GM21390 (cell line): ENCODE measurements around the gene WDR55.
A peak's percentile ranks its signal among the peaks of the same experiment; 100 is the strongest.
"Not testable (repeated sequence)": the region's sequence is repeated elsewhere in the genome, so short reads cannot be mapped to it uniquely, and the experiment has no call there.

Experiments
- ATAC-seq: cut with Tn5 transposase; IDR thresholded peaks from one replicate; pipeline ENCODE4 v1.9.1; 2021; ENCODE audit not compliant: unreplicated experiment

WDR55 gene

GRCh38 chr5:140647042-140647419 is 17.7 kb upstream of the WDR55 start:
- ATAC-seq, result no peak

GRCh38 chr5:140658870-140659269 is 5.8 kb upstream of the WDR55 start:
- no peak for ATAC-seq

GRCh38 chr5:140660371-140660770 is 4.3 kb upstream of the WDR55 start:
- not testable (repeated sequence) for ATAC-seq

DNA sequence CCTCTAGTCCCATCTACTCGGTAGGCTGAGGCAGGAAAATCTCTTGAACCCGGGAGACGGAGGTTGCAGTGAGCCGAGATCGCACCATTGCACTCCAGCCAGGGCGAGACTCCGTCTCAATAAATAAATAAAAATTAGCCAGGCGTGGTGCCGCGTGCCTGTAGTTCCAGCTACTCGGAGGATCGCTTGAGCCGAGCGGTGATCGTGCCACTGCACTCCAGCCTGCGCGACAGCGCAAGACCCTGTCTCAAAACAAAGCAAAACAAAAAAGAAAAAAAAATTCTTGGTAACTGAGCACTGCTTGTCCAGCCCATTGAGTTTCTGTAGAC is 710 bp upstream of the WDR55 start:
- ATAC-seq, result peak; percentile 0

DNA sequence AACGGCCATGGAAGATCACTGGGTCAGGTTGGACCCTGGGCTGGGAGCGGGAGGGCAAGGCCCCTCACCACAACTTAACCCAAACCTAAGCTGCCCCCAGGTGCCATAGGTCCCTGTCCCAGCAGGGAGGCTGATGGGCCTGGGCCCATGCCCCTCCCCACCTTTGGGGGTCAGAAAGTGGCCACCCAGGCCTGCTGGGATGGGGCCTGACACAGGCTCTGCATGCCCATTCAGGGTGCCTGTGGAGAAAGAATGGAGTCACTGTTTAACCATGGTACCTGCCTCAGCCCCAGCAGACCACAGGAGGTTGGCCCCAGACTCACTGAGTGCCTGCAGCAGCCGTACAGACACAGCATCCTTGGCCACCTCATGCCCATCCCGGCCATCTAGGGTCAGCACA is 6.3 kb downstream of the WDR55 start:
- not testable (repeated sequence) for ATAC-seq

DNA sequence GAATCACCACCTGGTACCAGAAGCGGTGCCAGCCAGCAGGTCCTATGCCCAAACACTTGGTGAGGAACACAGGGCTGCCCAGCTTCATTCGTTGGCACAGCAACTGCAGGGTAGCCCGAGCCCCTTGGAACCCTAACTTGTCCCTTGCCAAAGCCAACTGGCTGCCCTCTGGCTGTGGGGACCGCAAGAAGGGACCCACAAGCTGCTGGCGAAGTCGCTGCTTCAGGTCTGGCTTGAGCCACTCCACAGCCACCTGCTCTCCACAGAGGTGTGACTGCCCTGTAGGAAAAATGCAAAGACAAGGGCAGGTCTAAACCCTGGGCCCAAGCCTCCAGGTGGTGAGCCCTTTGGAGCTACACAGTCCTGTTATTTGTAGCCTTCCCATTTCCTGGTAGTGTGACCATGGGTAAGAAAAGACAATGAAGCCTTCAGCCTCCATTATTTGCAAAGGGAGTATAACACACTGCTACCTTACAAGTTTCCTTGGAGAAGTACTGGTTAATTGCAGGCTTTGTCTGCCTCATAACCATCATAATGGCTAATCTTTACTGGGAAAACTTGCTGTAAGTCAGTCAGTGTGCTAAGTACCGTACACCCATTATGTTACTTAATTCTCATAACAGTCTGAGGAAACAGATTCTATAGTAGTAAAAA is 6.9 kb downstream of the WDR55 start:
- no peak for ATAC-seq

DNA sequence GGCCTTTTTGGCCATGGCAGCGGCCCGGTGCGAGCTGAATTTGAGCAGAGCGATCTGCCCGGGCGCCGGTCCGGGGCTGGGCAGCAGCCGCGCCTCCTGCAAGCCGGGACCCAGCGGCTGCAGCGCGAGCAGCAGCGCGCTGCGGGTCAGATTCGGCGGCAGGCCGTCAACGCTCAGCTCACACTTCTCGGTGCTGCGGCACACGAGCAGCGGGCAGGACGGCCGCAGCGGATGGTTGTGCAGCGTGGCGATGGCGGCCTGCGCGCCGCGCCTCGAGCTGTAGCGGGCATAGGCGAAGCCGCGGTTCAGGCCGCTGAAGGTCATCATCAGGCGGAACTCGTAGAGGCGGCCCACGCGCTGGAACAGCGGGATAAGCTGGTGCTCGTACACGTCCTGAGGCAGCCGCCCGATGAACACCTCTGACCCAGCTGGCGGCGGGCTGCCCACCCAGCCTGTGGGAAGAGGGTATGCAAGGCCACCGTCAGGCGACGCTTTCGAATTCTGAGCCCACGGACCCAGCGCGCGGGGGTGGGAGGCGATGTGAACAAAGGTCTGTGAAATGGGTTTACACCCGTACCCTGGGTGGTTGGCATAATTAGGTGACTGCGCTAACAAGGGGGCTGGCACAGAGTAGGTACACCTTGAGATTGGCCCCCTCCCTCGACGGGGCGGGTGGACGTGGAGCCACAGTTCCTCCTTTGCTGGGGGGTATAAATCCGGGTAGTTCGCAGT is 7.9 kb downstream of the WDR55 start:
- no peak for ATAC-seq

- no peak for ATAC-seq
Measured at GRCh38 chr5:140673187-140673976, 8.7 kb downstream of the WDR55 start, which contains the start of gene DND1. Gene DND1, minus strand, starts transcription at chr5:140673576. Its CDS starts 34 bp downstream, at chr5:140673542.

GRCh38 chr5:140674211-140674610 is 9.5 kb downstream of the WDR55 start:
- no peak for ATAC-seq

- no peak for ATAC-seq
Measured at GRCh38 chr5:140674629-140675028, 9.9 kb downstream of the WDR55 start.

GRCh38 chr5:140677947-140678346 is 13.2 kb downstream of the WDR55 start:
- ATAC-seq, result peak; percentile 80

- no peak for ATAC-seq
Measured at GRCh38 chr5:140678993-140679392, 14.3 kb downstream of the WDR55 start.

DNA sequence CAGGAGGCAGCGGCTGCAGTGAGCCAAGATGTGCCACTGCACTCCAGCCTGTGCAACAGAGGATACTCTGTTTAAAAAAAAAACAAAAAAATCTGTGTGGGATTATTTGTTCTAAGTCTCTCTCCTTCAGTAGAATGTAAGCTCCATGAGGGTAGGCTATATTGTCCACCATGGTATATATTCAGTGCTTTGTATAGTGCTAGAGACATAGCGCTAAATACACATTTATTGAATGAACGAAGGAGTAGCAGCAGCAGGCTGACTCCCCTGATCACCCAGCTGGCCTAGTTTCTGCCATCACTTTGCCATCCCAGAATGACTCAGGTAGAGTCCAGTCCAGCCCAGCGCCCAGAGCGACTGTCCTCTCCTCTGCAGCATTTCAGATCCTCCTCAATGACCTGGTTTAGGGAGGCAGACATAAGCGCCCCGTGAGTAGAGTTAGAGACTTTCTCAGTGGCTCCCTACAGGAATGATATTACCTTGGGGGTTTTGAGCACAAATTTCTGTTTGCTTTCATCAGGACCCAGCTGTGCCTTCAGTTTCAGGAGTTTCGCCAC is 25.8 kb downstream of the WDR55 start:
- no peak for ATAC-seq

- peak; percentile 97 for ATAC-seq
Measured at GRCh38 chr5:140690941-140691924, 26.5 kb downstream of the WDR55 start, which contains the start of the genes HARS1 and HARS2. Gene HARS1, minus strand, starts transcription at chr5:140691370. Its CDS starts 66 bp downstream, at chr5:140691304. Gene HARS2, plus strand, starts transcription at chr5:140691455. Its CDS starts 194 bp downstream, at chr5:140691649.

GRCh38 chr5:140694276-140694675 is 29.6 kb downstream of the WDR55 start:
- no peak for ATAC-seq

GRCh38 chr5:140696891-140697492 is 32.3 kb downstream of the WDR55 start:
- ATAC-seq, result no peak

- ATAC-seq, result peak; percentile 97
Measured at GRCh38 chr5:140700177-140701144, 35.8 kb downstream of the WDR55 start, which contains the start of gene ZMAT2. Gene ZMAT2, plus strand, starts transcription at chr5:140700447. Its CDS starts 14 bp downstream, at chr5:140700461.

DNA sequence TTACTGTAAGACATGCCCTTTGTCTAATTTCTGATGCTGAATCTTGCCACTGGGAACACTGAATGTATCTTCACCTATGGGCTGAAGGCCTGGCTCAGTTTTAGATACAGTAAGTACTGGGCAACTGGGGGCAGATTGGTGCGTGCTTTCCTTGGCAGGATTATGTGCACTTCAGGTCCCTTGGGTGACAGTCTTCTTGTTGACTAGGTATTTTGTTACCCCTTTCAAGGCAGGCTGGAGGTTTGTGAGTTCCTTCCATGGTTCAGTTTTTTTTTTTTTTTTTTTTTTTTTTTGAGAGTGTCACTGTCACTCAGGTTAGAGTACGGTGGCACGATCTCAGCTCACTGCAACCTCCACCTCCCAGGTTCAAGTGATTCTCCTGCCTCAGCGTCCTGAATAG is 43.1 kb downstream of the WDR55 start:
- ATAC-seq, result no peak
